K562 (cell line): ENCODE data around the gene LAMTOR4. TPM values are rescaled to one million over a fixed set of nuclear protein-coding genes. Genes with fewer than 3 reads are reported as not detected.

Experiments
- ATAC-seq: fragments of 200-7000 bp; cut with Tn5 transposase; 3 replicates; pipeline ENCODE4 v1.9.1; 2020; ENCODE audit warnings: moderate library complexity
- BruUV-seq: library from RNA; stranded (reverse); fragments of 400-500 nt; replicated peaks from 2 replicates; lab custom pipeline; 2021; lab: Mats Ljungman, UMichigan
- CTCF ChIA-PET: fragments of 300-600 bp; formaldehyde crosslinking; extraction: SDS; loops from one replicate; lab custom pipeline; 2021; ENCODE audit warnings: low intra/inter-chr PET ratio; lab: Yijun Ruan, JAX
- POLR2A ChIA-PET: fragments of 300-600, 350-650 bp; sonication (Branson Sonifier 250); formaldehyde crosslinking; extraction: SDS; loops from one replicate; lab custom pipeline; 2021; ENCODE audit warnings: antibody characterized with exemption, inconsistent platforms; lab: Yijun Ruan, JAX
- DNase-seq, 4 experiments: peaks; one replicate each; pipeline versions ENCODE4 v3.0.0 to v3.0.0-alpha.2; 2011 to 2018; ENCODE audit warnings: low spot score in 3 of 4, mixed read lengths in 3 of 4; ENCODE audit errors: extremely low read depth in 1 of 4
- FAIRE-seq: peaks from 2 replicates; lab custom pipeline; 2011; peaks lifted over from hg19 to GRCh38; lab: Jason Lieb, UNC
- H2AFZ ChIP-seq: 2 replicates; pipeline ENCODE4 v1.6.0; 2011; ENCODE audit warnings: low read depth, low read length, control low read depth, inconsistent platforms
- H3K27ac ChIP-seq: fragments of 200-600 bp; 3 replicates; pipeline ENCODE4 v1.8.0; 2011; ENCODE audit warnings: low read depth, mild to moderate bottlenecking, control low read depth, inconsistent platforms, low read length, moderate library complexity, mixed read lengths; ENCODE audit errors: extremely low read depth
- H3K27me3 ChIP-seq, 2 experiments: fragments of 300-600 bp in 1 of 2; 2 replicates in 1 of 2; 3 replicates in 1 of 2; pipeline versions ENCODE4 v1.6.0 to v1.8.0; 2011; ENCODE audit warnings: inconsistent platforms in 2 of 2, low read length in 2 of 2, mild to moderate bottlenecking in 1 of 2, mixed read lengths in 1 of 2, moderate library complexity in 1 of 2; ENCODE audit not compliant: control insufficient read depth in 2 of 2, insufficient read depth in 2 of 2
- H3K36me3 ChIP-seq: fragments of 300-600 bp; 3 replicates; pipeline ENCODE4 v1.8.0; 2011; ENCODE audit warnings: mild to moderate bottlenecking, low read length, inconsistent platforms; ENCODE audit not compliant: control insufficient read depth, insufficient read depth
- H3K4me1 ChIP-seq, 2 experiments: fragments of 200-600 bp in 1 of 2; replicated peaks in 1 of 2; 2 replicates in 1 of 2; 3 replicates in 1 of 2; pipeline versions ENCODE4 v1.5.1 to v1.8.0; 2011; ENCODE audit warnings: inconsistent platforms in 2 of 2, low read length in 2 of 2, mild to moderate bottlenecking in 1 of 2, mixed read lengths in 1 of 2, moderate library complexity in 1 of 2; ENCODE audit not compliant: control insufficient read depth in 2 of 2, insufficient read depth in 2 of 2
- H3K4me2 ChIP-seq: 2 replicates; pipeline ENCODE4 v1.6.1; 2011; ENCODE audit warnings: low read length, control low read depth, inconsistent platforms, mixed read lengths; ENCODE audit not compliant: insufficient read depth
- H3K4me3 ChIP-seq: fragments of 200-600 bp; sonication (generic), shearing (Covaris generic); 2 replicates; pipeline ENCODE4 v1.5.1; 2016; ENCODE audit warnings: control low read depth, inconsistent platforms
- H3K79me2 ChIP-seq: fragments of 200-600 bp; 3 replicates; pipeline ENCODE4 v1.8.0; 2011; ENCODE audit warnings: low read length, inconsistent platforms; ENCODE audit not compliant: control insufficient read depth, insufficient read depth
- H3K9ac ChIP-seq, 2 experiments: 2 replicates each; pipeline versions ENCODE4 v1.6.0 to v1.6.1; 2011; ENCODE audit warnings: low read depth in 2 of 2, low read length in 2 of 2, control low read depth in 1 of 2, inconsistent platforms in 1 of 2, mild to moderate bottlenecking in 1 of 2, mixed read lengths in 1 of 2; ENCODE audit not compliant: insufficient read depth in 1 of 2
- H3K9me1 ChIP-seq: one replicate; pipeline ENCODE4 v1.6.0; 2011; ENCODE audit warnings: inconsistent platforms, mild to moderate bottlenecking, low read length, moderate library complexity; ENCODE audit not compliant: control insufficient read depth, insufficient read depth
- H3K9me3 ChIP-seq: replicated peaks from 2 replicates; pipeline ENCODE4 v1.5.1; 2011; ENCODE audit warnings: low read depth, low read length, inconsistent platforms; ENCODE audit not compliant: control insufficient read depth, insufficient read depth
- H4K20me1 ChIP-seq: replicated peaks from 2 replicates; pipeline ENCODE4 v1.6.1; 2011; ENCODE audit warnings: low read length, inconsistent platforms, mixed read lengths; ENCODE audit not compliant: control insufficient read depth, insufficient read depth
- BCOR ChIP-seq: fragments of 450-650 bp; IDR thresholded peaks from 2 replicates; pipeline ENCODE4 v1.6.1; 2016
- DACH1 ChIP-seq: fragments of 450-650 bp; IDR thresholded peaks from 2 replicates; pipeline ENCODE4 v1.6.1; 2018; ENCODE audit not compliant: partially characterized antibody
- ERF ChIP-seq: fragments of 450-650 bp; formaldehyde crosslinking; IDR thresholded peaks from 2 replicates; pipeline ENCODE4 v1.4.0; 2020; ENCODE audit warnings: mild to moderate bottlenecking, mixed read lengths
- GTF2B ChIP-seq: IDR thresholded peaks from 2 replicates; pipeline ENCODE4 v1.6.1; 2011; ENCODE audit not compliant: insufficient read length; ENCODE audit errors: extremely low read depth
- HDAC1 ChIP-seq, 2 experiments: fragments of 450-650 bp; IDR thresholded peaks; 2 replicates each; pipeline ENCODE4 v1.6.1; 2016 to 2017; ENCODE audit warnings: inconsistent platforms in 1 of 2, mild to moderate bottlenecking in 1 of 2, moderate library complexity in 1 of 2
- HMGN3 ChIP-seq: IDR thresholded peaks from 2 replicates; pipeline ENCODE4 v1.6.1; 2011; ENCODE audit warnings: borderline replicate concordance, low read depth, mild to moderate bottlenecking, mixed read lengths, low read length; ENCODE audit not compliant: insufficient read length; ENCODE audit errors: extremely low read depth
- IRF1 ChIP-seq: sonication (generic); formaldehyde crosslinking; IDR thresholded peaks from 2 replicates; pipeline ENCODE4 v1.8.0; 2022; ENCODE audit warnings: missing genetic modification reagents, mild to moderate bottlenecking, borderline replicate concordance
- KAT7 ChIP-seq: sonication (generic); formaldehyde crosslinking; IDR thresholded peaks from 2 replicates; pipeline ENCODE4 v1.8.0; 2022; ENCODE audit warnings: missing genetic modification reagents, mild to moderate bottlenecking, borderline replicate concordance
- KDM1A ChIP-seq, 2 experiments: fragments of 450-650 bp; IDR thresholded peaks; 2 replicates each; pipeline ENCODE4 v1.6.1; 2016; ENCODE audit warnings: mild to moderate bottlenecking in 2 of 2
- KLF1 ChIP-seq: fragments of 450-650 bp; IDR thresholded peaks from 2 replicates; pipeline ENCODE4 v1.6.1; 2016; ENCODE audit warnings: missing genetic modification characterization, missing compliant biosample characterization
- RBM25 ChIP-seq: fragments of 200-400 bp; formaldehyde crosslinking; IDR thresholded peaks from 2 replicates; pipeline ENCODE4 v1.6.1; 2018; ENCODE audit warnings: low read length, low read depth, moderate library complexity; ENCODE audit not compliant: severe bottlenecking
- RCOR1 ChIP-seq, 2 experiments: IDR thresholded peaks; 2 replicates each; pipeline ENCODE4 v1.6.1; 2012; ENCODE audit warnings: low read depth in 2 of 2, low read length in 2 of 2, borderline replicate concordance in 1 of 2, improper control_type of control experiment in 1 of 2
- TFAM ChIP-seq: fragments of 250-450 bp; sonication (Bioruptor Pico); conservative IDR thresholded peaks from 2 replicates; pipeline ENCODE4 v1.5.0; 2021; ENCODE audit warnings: mild to moderate bottlenecking, moderate library complexity
- ZBTB8A ChIP-seq: fragments of 450-650 bp; IDR thresholded peaks from 2 replicates; pipeline ENCODE4 v1.6.1; 2018; ENCODE audit warnings: mild to moderate bottlenecking, moderate library complexity; ENCODE audit not compliant: partially characterized antibody
- ZFP36 ChIP-seq: fragments of 150-350 bp; IDR thresholded peaks from 2 replicates; pipeline ENCODE4 v1.6.1; 2018; ENCODE audit warnings: low read length, low read depth; ENCODE audit not compliant: partially characterized antibody
- ZNF655 ChIP-seq: fragments of 250-450 bp; sonication (Bioruptor Pico); IDR thresholded peaks from 2 replicates; pipeline ENCODE4 v1.5.0; 2021
- ZNF717 ChIP-seq: fragments of 250-450 bp; sonication (Bioruptor Pico); IDR thresholded peaks from 2 replicates; pipeline ENCODE4 v1.5.0; 2021
- ZSCAN32 ChIP-seq: fragments of 450-650 bp; formaldehyde crosslinking; IDR thresholded peaks from 2 replicates; pipeline ENCODE4 v1.4.0; 2020; ENCODE audit warnings: mild to moderate bottlenecking, moderate library complexity
- WGBS: fragments of 100-300 bp; shearing (Covaris generic); methylation state at CpG from one replicate; pipeline ENCODE4 v1.1.6; 2016; ENCODE audit warnings: low coverage, mixed read lengths; ENCODE audit not compliant: insufficient coverage; ENCODE audit errors: missing lambda C conversion rate; 5-methylcytosine and 5-hydroxymethylcytosine counted together
- in situ Hi-C: fragments of 300-500 bp; cut with MboI; formaldehyde crosslinking; loops from 4 replicates; pipeline ENCODE4 v1.15.0; 2018; ENCODE audit warnings: inconsistent platforms, mixed read lengths
- intact Hi-C: fragments of 100-400 bp; cut with micrococcal nuclease; formaldehyde crosslinking; loops from 2 replicates; pipeline ENCODE4 v1.14.2; 2022
- polyA plus RNA-seq, 8 experiments: library from polyadenylated mRNA; depleted of rRNA in 4 of 8; stranded (reverse) in 5 of 8; unstranded in 3 of 8; fragments of >200 nt; fragmentation: Nextera tagmentation in 2 of 8; fragmentation: Illumina TruSeq in 1 of 8; extraction: Ambion mirVana in 2 of 8; extraction: Trizol in 1 of 8; gene quantifications; 2 replicates each; pipeline versions ENCODE4 v1.2.1 to v1.2.3, GENCODE V29; 2011 to 2014; ENCODE audit warnings: inconsistent platforms in 1 of 8, missing spikeins in 1 of 8
- total RNA-seq, 7 experiments: library from RNA; depleted of rRNA in 6 of 7; stranded (reverse); fragments of >200 nt in 6 of 7; fragmentation: Illumina TruSeq in 2 of 7; extraction: Trizol in 2 of 7; gene quantifications; 2 replicates each; pipeline versions ENCODE4 v1.2.1 to v1.2.3, GENCODE V29; 2011 to 2021; ENCODE audit warnings: low replicate concordance in 1 of 7

The LAMTOR4 gene
- total and polyA plus RNA-seq, 9 of the 15 experiments (the other 6 are each of a cell fraction or from before 2014, with no cell fraction given) = 79.6 to 314 (median 195) TPM

- POLR2A ChIA-PET = interaction anchor here (0.6 to 1.4 kb wide), 4 partner anchors 8 to 23 kb away, joined by 3 to 4 read pairs (median 4); partner anchors contain the start of gene GAL3ST4
- no peak overlapping the region for H3K4me2 ChIP-seq
- no peak for TF ChIP-seq TFAM (CRISPR knock-in tag)
- no peak for TF ChIP-seq GTF2B
- TF ChIP-seq KAT7 (CRISPR knock-in tag) = peak; percentile 1; the same call in 1 of the 2 replicates
- peak; percentile 48 to 75; a peak in 3 of 4 replicates for TF ChIP-seq RCOR1 (IDR thresholded peaks at IDR 0.05; ENCODE audit: borderline replicate concordance in 1 of 2, low read depth in 2 of 2, low read length in 2 of 2)
- peak; percentile 98 for TF ChIP-seq BCOR
- TF ChIP-seq HMGN3 = peak; percentile 16
- TF ChIP-seq KDM1A (IDR thresholded peaks at IDR 0.05) = peak; percentile 83 to 88
- TF ChIP-seq RBM25 = peak; percentile 98
- TF ChIP-seq ZFP36 = peak; percentile 93
- TF ChIP-seq ZSCAN32 (CRISPR knock-in tag) = no peak
- TF ChIP-seq ZBTB8A = no peak
- TF ChIP-seq ZNF717 (CRISPR knock-in tag) = 0 out of 2 replicates have a peak, but pooled peaks have one; percentile 48
- no peak for TF ChIP-seq IRF1 (CRISPR knock-in tag)
- TF ChIP-seq KLF1 (tag) = no peak
- no peak for TF ChIP-seq ZNF655 (CRISPR knock-in tag)
- TF ChIP-seq DACH1 = no peak
- peak in 1 of 2 experiments; percentile 34; a peak in 1 of 4 replicates for TF ChIP-seq HDAC1 (IDR thresholded peaks at IDR 0.05)
- 0 out of 2 replicates have a peak, but pooled peaks have one; percentile 10 for TF ChIP-seq ERF (CRISPR knock-in tag)
These were observed 7.0 kb downstream of the LAMTOR4 start for GRCh38 chr7:100155553-100156317.

More at GRCh38 chr7:100155553-100156317, 7.0 kb downstream of the LAMTOR4 start:
- CTCF ChIA-PET = interaction anchor here (1.1 kb wide), 1 partner anchor 60 kb away, joined by 3 read pairs; no protein-coding TSS in a partner anchor
- Histone ChIP-seq H4K20me1 (peaks cover 10% of the 10 kb centered on the region), H3K27ac (0 out of 3 replicates have a peak overlapping the region, but pooled peaks have one; percentile 91), H3K9ac (peak overlapping the region in 1 of 2 experiments; percentile 98; a peak in 2 of 4 replicates), H3K79me2 (peaks cover 30% of the 10 kb centered on the region), H3K9me3 (no peaks in the 10 kb centered on the region), H3K9me1 (no peaks in the 10 kb centered on the region), H2AFZ (no peak overlapping the region), H3K36me3 (peaks cover 57% of the 10 kb centered on the region), H3K4me3 (no peak overlapping the region), H3K4me1 (peaks cover 37 to 83% of the 10 kb centered on the region in 2 experiments), H3K27me3 (no peaks in the 10 kb centered on the region)
- in situ Hi-C loops (no loop called here), intact Hi-C loops (loop anchor here (5.0 kb wide), 1 partner anchor 117 kb away; no protein-coding TSS in a partner anchor)
- no TSS peak for BruUV-seq
- no peak for DNase-seq
- no peak for ATAC-seq
- WGBS = 76% methylated on average over 20 of the region's 20 CpGs
- FAIRE-seq = no peak
